K562 (cell line): ENCODE measurements around the gene ZNF627. TPM values are rescaled to one million over a fixed set of nuclear protein-coding genes. Genes with fewer than 3 reads are reported as not detected.

ENCODE experiments used
- BCL6 ChIP-seq: fragments of 250-450 bp; sonication (Bioruptor Pico); IDR thresholded peaks from 2 replicates; pipeline ENCODE4 v1.4.0; 2020
- COPS2 ChIP-seq: fragments of 450-650 bp; conservative IDR thresholded peaks from 2 replicates; pipeline ENCODE4 v1.6.1; 2016; ENCODE audit warnings: mild to moderate bottlenecking, moderate library complexity
- GATA2 ChIP-seq: sonication (generic); formaldehyde crosslinking; IDR thresholded peaks from 2 replicates; pipeline ENCODE4 v1.4.0; 2020; ENCODE audit warnings: mild to moderate bottlenecking, missing genetic modification reagents
- HDGF ChIP-seq: fragments of 450-650 bp; IDR thresholded peaks from 2 replicates; pipeline ENCODE4 v1.6.1; 2016
- KAT2B ChIP-seq: IDR thresholded peaks from one replicate; pipeline ENCODE4 v1.6.1; 2012; ENCODE audit warnings: low read depth, mild to moderate bottlenecking, control low read depth, inconsistent platforms, low read length, moderate library complexity
- MCM5 ChIP-seq: fragments of 450-650 bp; IDR thresholded peaks from 2 replicates; pipeline ENCODE4 v1.6.1; 2016; ENCODE audit warnings: low read depth
- MITF ChIP-seq: IDR thresholded peaks from 2 replicates; pipeline ENCODE4 v1.6.1; 2014; ENCODE audit warnings: antibody characterized with exemption
- MLX ChIP-seq, 2 experiments: fragments of 450-650 bp in 1 of 2; sonication (generic) in 1 of 2; formaldehyde crosslinking; conservative IDR thresholded peaks; 2 replicates each; pipeline versions ENCODE4 v1.4.0 to v1.8.1; 2020 to 2022; ENCODE audit warnings: mild to moderate bottlenecking in 1 of 2, missing genetic modification reagents in 1 of 2
- MTA2 ChIP-seq: fragments of 450-650 bp; IDR thresholded peaks from 2 replicates; pipeline ENCODE4 v1.6.1; 2016; ENCODE audit warnings: low read depth
- NR3C1 ChIP-seq: sonication (generic); formaldehyde crosslinking; IDR thresholded peaks from 2 replicates; pipeline ENCODE4 v1.8.1; 2022; ENCODE audit warnings: missing genetic modification reagents
- PBX2 ChIP-seq, 2 experiments: IDR thresholded peaks in 1 of 2; conservative IDR thresholded peaks in 1 of 2; 2 replicates each; pipeline ENCODE4 v1.6.1; 2016; ENCODE audit warnings: low read depth in 2 of 2, mild to moderate bottlenecking in 1 of 2, missing compliant biosample characterization in 1 of 2, missing genetic modification characterization in 1 of 2, moderate library complexity in 1 of 2
- POLR3A ChIP-seq: IDR thresholded peaks from 2 replicates; pipeline ENCODE4 v1.6.1; 2011; ENCODE audit warnings: borderline replicate concordance, mild to moderate bottlenecking, moderate library complexity; ENCODE audit not compliant: insufficient read length, insufficient read depth; ENCODE audit errors: extremely low read depth
- PRDM10 ChIP-seq: fragments of 450-650 bp; IDR thresholded peaks from 2 replicates; pipeline ENCODE4 v1.6.1; 2018; ENCODE audit not compliant: partially characterized antibody
- SOX6 ChIP-seq: fragments of 450-650 bp; IDR thresholded peaks from 2 replicates; pipeline ENCODE4 v1.6.1; 2014; ENCODE audit warnings: mild to moderate bottlenecking
- THRA ChIP-seq: fragments of 450-650 bp; IDR thresholded peaks from 2 replicates; pipeline ENCODE4 v1.6.1; 2017; ENCODE audit warnings: mild to moderate bottlenecking, moderate library complexity
- TRIM24 ChIP-seq, 2 experiments: fragments of 450-650 bp; IDR thresholded peaks; 2 replicates each; pipeline ENCODE4 v1.6.1; 2016
- ZNF3 ChIP-seq: fragments of 250-450 bp; sonication (Bioruptor Pico); IDR thresholded peaks from 2 replicates; pipeline ENCODE4 v1.5.0; 2021; ENCODE audit warnings: mild to moderate bottlenecking, moderate library complexity
- ZNF75A ChIP-seq: fragments of 450-650 bp; formaldehyde crosslinking; IDR thresholded peaks from 2 replicates; pipeline ENCODE4 v1.4.0; 2020; ENCODE audit warnings: mild to moderate bottlenecking
- ZNF830 ChIP-seq: fragments of 250-450 bp; sonication (Bioruptor Pico); IDR thresholded peaks from 2 replicates; pipeline ENCODE4 v1.5.0; 2021; ENCODE audit warnings: mild to moderate bottlenecking
- polyA plus RNA-seq, 8 experiments: library from polyadenylated mRNA; depleted of rRNA in 4 of 8; stranded (reverse) in 5 of 8; unstranded in 3 of 8; fragments of >200 nt; fragmentation: Nextera tagmentation in 2 of 8; fragmentation: Illumina TruSeq in 1 of 8; extraction: Ambion mirVana in 2 of 8; extraction: Trizol in 1 of 8; gene quantifications; 2 replicates each; pipeline versions ENCODE4 v1.2.1 to v1.2.3, GENCODE V29; 2011 to 2014; ENCODE audit warnings: inconsistent platforms in 1 of 8, missing spikeins in 1 of 8
- total RNA-seq, 7 experiments: library from RNA; depleted of rRNA in 6 of 7; stranded (reverse); fragments of >200 nt in 6 of 7; fragmentation: Illumina TruSeq in 2 of 7; extraction: Trizol in 2 of 7; gene quantifications; 2 replicates each; pipeline versions ENCODE4 v1.2.1 to v1.2.3, GENCODE V29; 2011 to 2021; ENCODE audit warnings: low replicate concordance in 1 of 7

The ZNF627 gene
- total and polyA plus RNA-seq, 9 of the 15 experiments (the other 6 are each of a cell fraction or from before 2014, with no cell fraction given) = 6.4 to 19.9 (median 10.6) TPM

- TF ChIP-seq PBX2 (CRISPR knock-in tag; IDR thresholded peaks at IDR 0.05; ENCODE audit: low read depth) = no peak
- TF ChIP-seq PBX2 (tag; conservative IDR thresholded peaks at IDR 0.05; ENCODE audit: low read depth) = peak; percentile 48
- no peak for TF ChIP-seq GATA2 (CRISPR knock-in tag)
- TF ChIP-seq PRDM10 = no peak
- no peak for TF ChIP-seq COPS2
- no peak for TF ChIP-seq MITF
- TF ChIP-seq MTA2 = 0 out of 2 replicates have a peak, but pooled peaks have one; percentile 15
- TF ChIP-seq BCL6 = no peak
- peak; percentile 25; the same call in 1 of the 2 replicates for TF ChIP-seq SOX6
- no peak for TF ChIP-seq MLX (CRISPR knock-in tag; conservative IDR thresholded peaks at IDR 0.05)
- no peak for TF ChIP-seq NR3C1 (CRISPR knock-in tag)
- no peak for TF ChIP-seq KAT2B
- no peak for TF ChIP-seq TRIM24 (IDR thresholded peaks at IDR 0.05)
- no peak for TF ChIP-seq THRA
- no peak for TF ChIP-seq HDGF
- TF ChIP-seq POLR3A = no peak
- TF ChIP-seq ZNF830 (CRISPR knock-in tag) = no peak
- no peak for TF ChIP-seq ZNF75A (CRISPR knock-in tag)
- TF ChIP-seq ZNF3 (CRISPR knock-in tag) = no peak
- TF ChIP-seq MCM5 = no peak
Observed at GRCh38 chr19:11581740-11582139, 15.5 kb upstream of the ZNF627 start (continued).
